GM12878 (cell line): ENCODE measurements around the gene YARS1. TPM values are rescaled to one million over a fixed set of nuclear protein-coding genes. Genes with fewer than 3 reads are reported as not detected.

Source experiments
- ATAC-seq: fragments of 200-7000 bp; cut with Tn5 transposase; 3 replicates; pipeline ENCODE4 v1.9.1; 2020; ENCODE audit warnings: mild to moderate bottlenecking, moderate library complexity
- BruUV-seq: library from RNA; stranded (reverse); fragments of 400-500 nt; replicated peaks from 2 replicates; lab custom pipeline; 2021; lab: Mats Ljungman, UMichigan
- CTCF ChIA-PET: fragments of 300-600 bp; sonication (Branson Sonifier 250); formaldehyde crosslinking; extraction: SDS; loops from one replicate; lab custom pipeline; 2021; ENCODE audit warnings: inconsistent platforms; lab: Yijun Ruan, JAX
- POLR2A ChIA-PET: fragments of 350-600 bp; formaldehyde crosslinking; extraction: SDS; loops from one replicate; lab custom pipeline; 2021; ENCODE audit warnings: inconsistent platforms; lab: Charles Lee
- RAD21 ChIA-PET: fragments of 300-600 bp; sonication (Branson Sonifier 250); formaldehyde crosslinking; loops from one replicate; lab custom pipeline; 2023; ENCODE audit warnings: antibody characterized with exemption; ENCODE audit not compliant: unreplicated experiment; lab: Charles Lee
- SMC1A ChIA-PET: fragments of 300-600 bp; sonication (Branson Sonifier 250); formaldehyde crosslinking; loops from one replicate; lab custom pipeline; 2023; ENCODE audit not compliant: unreplicated experiment, uncharacterized antibody; lab: Charles Lee
- DNase-seq: peaks from one replicate; pipeline ENCODE4 v3.0.0-alpha.2; 2011; ENCODE audit warnings: low read depth, low spot score
- FAIRE-seq: peaks from 3 replicates; lab custom pipeline; 2011; peaks lifted over from hg19 to GRCh38; lab: Jason Lieb, UNC
- H2AFZ ChIP-seq: 2 replicates; pipeline ENCODE4 v1.6.0; 2011; ENCODE audit warnings: low read depth, low read length, control low read depth; ENCODE audit not compliant: control insufficient read depth
- H3K27ac ChIP-seq: 2 replicates; pipeline ENCODE4 v1.5.1; 2011; ENCODE audit warnings: control low read depth; ENCODE audit not compliant: control insufficient read depth, insufficient read depth
- H3K27me3 ChIP-seq, 2 experiments: replicated peaks in 1 of 2; 2 replicates each; pipeline versions ENCODE4 v1.6.0 to v1.6.1; 2011; ENCODE audit warnings: low read length in 1 of 2; ENCODE audit not compliant: control insufficient read depth in 2 of 2, insufficient read depth in 2 of 2
- H3K36me3 ChIP-seq, 2 experiments: 2 replicates each; pipeline ENCODE4 v1.5.1; 2011; ENCODE audit warnings: low read length in 1 of 2; ENCODE audit not compliant: control insufficient read depth in 2 of 2, insufficient read depth in 2 of 2
- H3K4me1 ChIP-seq: 2 replicates; pipeline ENCODE4 v1.6.1; 2011; ENCODE audit warnings: mild to moderate bottlenecking, low read length, moderate library complexity, mixed read lengths; ENCODE audit not compliant: control insufficient read depth, insufficient read depth
- H3K4me2 ChIP-seq: 2 replicates; pipeline ENCODE4 v1.6.0; 2011; ENCODE audit warnings: control low read depth; ENCODE audit not compliant: control insufficient read depth, insufficient read depth
- H3K4me3 ChIP-seq: fragments of 200-600 bp; sonication (generic); 2 replicates; pipeline ENCODE4 v1.5.1; 2016
- H3K79me2 ChIP-seq: 2 replicates; pipeline ENCODE4 v1.6.0; 2011; ENCODE audit warnings: low read length; ENCODE audit not compliant: control insufficient read depth, insufficient read depth
- H3K9ac ChIP-seq: 2 replicates; pipeline ENCODE4 v1.8.0; 2011; ENCODE audit warnings: low read length, control low read depth, mixed read lengths; ENCODE audit not compliant: control insufficient read depth, insufficient read depth
- H3K9me3 ChIP-seq: replicated peaks from 3 replicates; pipeline ENCODE4 v1.5.1; 2011; ENCODE audit warnings: mild to moderate bottlenecking, low read length; ENCODE audit not compliant: control insufficient read depth, insufficient read depth
- H4K20me1 ChIP-seq: 2 replicates; pipeline ENCODE4 v1.6.0; 2011; ENCODE audit not compliant: control insufficient read depth, insufficient read depth
- PRDM15 ChIP-seq: fragments of 450-650 bp; formaldehyde crosslinking; IDR thresholded peaks from 2 replicates; pipeline ENCODE4 v1.4.0; 2020; ENCODE audit warnings: mild to moderate bottlenecking, moderate library complexity
- SREBF2 ChIP-seq: IDR thresholded peaks from 2 replicates; pipeline ENCODE4 v1.6.1; 2012; ENCODE audit warnings: mild to moderate bottlenecking, low read length
- USF1 ChIP-seq: IDR thresholded peaks from 2 replicates; pipeline ENCODE4 v1.6.1; 2011; ENCODE audit warnings: borderline replicate concordance, low read depth, mild to moderate bottlenecking, moderate library complexity, mixed read lengths, low read length; ENCODE audit not compliant: insufficient read depth; ENCODE audit errors: extremely low read length
- ZBTB11 ChIP-seq: fragments of 450-650 bp; formaldehyde crosslinking; IDR thresholded peaks from 2 replicates; pipeline ENCODE4 v1.5.0; 2022; ENCODE audit warnings: mild to moderate bottlenecking, missing genetic modification characterization
- WGBS: methylation state at CpG from one replicate; pipeline ENCODE4 v1.1.6; 2016; ENCODE audit warnings: low lambda C conversion rate; ENCODE audit not compliant: insufficient replicate concordance, insufficient coverage; ENCODE audit errors: missing lambda C conversion rate; 5-methylcytosine and 5-hydroxymethylcytosine counted together
- in situ Hi-C: fragments of 300-500 bp; cut with MboI; formaldehyde crosslinking; loops from 9 replicates; pipeline ENCODE4 v1.14.3; 2018; ENCODE audit warnings: mixed read lengths
- intact Hi-C: fragments of 100-400 bp; cut with micrococcal nuclease; formaldehyde crosslinking; loops from one replicate; pipeline ENCODE4 v1.14.2; 2022; ENCODE audit not compliant: unreplicated experiment
- polyA plus RNA-seq, 11 experiments: library from polyadenylated mRNA; depleted of rRNA in 4 of 11; unstranded in 6 of 11; stranded (reverse) in 5 of 11; fragments of >200 nt; fragmentation: Nextera tagmentation in 4 of 11; fragmentation: Illumina TruSeq in 1 of 11; extraction: Ambion mirVana in 4 of 11; extraction: Trizol in 1 of 11; gene quantifications; 1 replicate in 1 of 11; 2 replicates in 10 of 11; pipeline versions ENCODE4 v1.2.1 to v1.2.3, GENCODE V29; 2011 to 2016; ENCODE audit warnings: inconsistent platforms in 2 of 11, missing spikeins in 2 of 11, low read depth in 1 of 11
- total RNA-seq, 4 experiments: library from RNA; depleted of rRNA in 3 of 4; stranded (reverse); fragments of >200 nt in 3 of 4; fragmentation: Illumina TruSeq in 1 of 4; extraction: Trizol in 1 of 4; gene quantifications; 2 replicates each; pipeline versions ENCODE4 v1.2.1 to v1.2.3, GENCODE V29; 2013 to 2021

The YARS1 gene
- total and polyA plus RNA-seq, 10 of the 15 experiments (the other 5 are each of a cell fraction or from before 2014, with no cell fraction given): 39.9 to 202 (median 136) TPM

- Histone ChIP-seq H3K4me3 (no peak overlapping the region), H3K9ac (no peak overlapping the region), H3K4me1 (peaks cover 21% of the 10 kb centered on the region), H3K9me3 (no peaks in the 10 kb centered on the region), H2AFZ (no peak overlapping the region), H3K36me3 (no peaks in the 10 kb centered on the region), H3K27me3 (no peaks in the 10 kb centered on the region; a peak in 1 of 4 replicates), H4K20me1 (no peaks in the 10 kb centered on the region), H3K27ac (no peak overlapping the region), H3K4me2 (no peak overlapping the region), H3K79me2 (no peaks in the 10 kb centered on the region)
- ChIA-PET SMC1A (interaction anchor here (1.8 kb wide), 1 partner anchor 9 kb away, joined by 4 read pairs; no protein-coding TSS in a partner anchor), POLR2A (no interaction called here), CTCF (interaction anchor here (0.8 to 2.0 kb wide), 7 partner anchors 9 to 46 kb away, joined by 3 to 12 read pairs (median 5); no protein-coding TSS in a partner anchor), RAD21 (no interaction called here)
- no peak for TF ChIP-seq ZBTB11 (CRISPR knock-in tag)
- no peak for TF ChIP-seq SREBF2
- TF ChIP-seq PRDM15 (CRISPR knock-in tag): no peak
- TF ChIP-seq USF1: no peak
- DNase-seq (no peak), ATAC-seq (no peak), FAIRE-seq (no peak)
- intact Hi-C loops: no loop called here
- 34% methylated on average over 7 of the region's 7 CpGs for WGBS
- in situ Hi-C loops: no loop called here
- BruUV-seq: no TSS peak
These were observed 58.9 kb downstream of the YARS1 start for GRCh38 chr1:32758177-32758794.
